Gastroesophageal sphincter (tissue), 4 donors: Measurements from ENCODE around the gene ULK1. TPM values are rescaled to one million over a fixed set of nuclear protein-coding genes. Genes with fewer than 3 reads are reported as not detected.

Experiments used
- ATAC-seq: fragments of 150-250 bp; one replicate; pipeline ENCODE4 v1.9.1; 2016; ENCODE audit warnings: mild to moderate bottlenecking, moderate library complexity
- H3K27ac ChIP-seq, 4 donors: fragments of 200-600 bp; sonication (generic) in 3 of 4; 1 replicate in 3 of 4; 2 replicates in 1 of 4; pipeline ENCODE4 v1.5.1; 2016 to 2019
- H3K27me3 ChIP-seq: fragments of 200-600 bp; sonication (generic); one replicate; pipeline ENCODE4 v1.5.1; 2019
- H3K36me3 ChIP-seq, 2 donors: fragments of 200-600 bp; sonication (generic); one replicate each; pipeline ENCODE4 v1.5.1; 2019; ENCODE audit warnings: control low read depth in 1 of 2
- H3K4me1 ChIP-seq, 3 donors: fragments of 200-600 bp; sonication (generic); 1 replicate in 2 of 3; 2 replicates in 1 of 3; pipeline ENCODE4 v1.5.1; 2016 to 2019; ENCODE audit warnings: control low read depth in 2 of 3
- H3K4me3 ChIP-seq, 2 donors: fragments of 200-600 bp; sonication (generic); one replicate each; pipeline ENCODE4 v1.5.1; 2019; ENCODE audit warnings: mild to moderate bottlenecking in 1 of 2, moderate library complexity in 1 of 2
- H3K9me3 ChIP-seq, 3 donors: fragments of 200-600 bp; sonication (generic); one replicate each; pipeline ENCODE4 v1.5.1; 2017 to 2019; ENCODE audit warnings: control low read depth in 2 of 3
- EP300 ChIP-seq: sonication (generic); formaldehyde crosslinking; IDR thresholded peaks from one replicate; pipeline ENCODE4 v1.6.1; 2017; ENCODE audit warnings: antibody characterized with exemption, mild to moderate bottlenecking
- POLR2A ChIP-seq, 2 donors: fragments of 450-650 bp; IDR thresholded peaks; one replicate each; pipeline ENCODE4 v1.6.1; 2017; ENCODE audit warnings: antibody characterized with exemption in 2 of 2, mild to moderate bottlenecking in 2 of 2, moderate library complexity in 1 of 2
- POLR2AphosphoS5 ChIP-seq: sonication (generic); formaldehyde crosslinking; IDR thresholded peaks from one replicate; pipeline ENCODE4 v1.6.1; 2017; ENCODE audit warnings: antibody characterized with exemption
- WGBS, 2 donors: methylation state at CpG; one replicate each; pipeline ENCODE4 v1.1.5; 2018; ENCODE audit warnings: low coverage in 1 of 2; 5-methylcytosine and 5-hydroxymethylcytosine counted together
- total RNA-seq, 4 donors: library from RNA; depleted of rRNA; stranded (reverse); fragments of >200 nt; gene quantifications; one replicate each; pipeline ENCODE4 v1.1.0, GENCODE V29; 2016
- TF ChIP-seq, protein P1 (sequence below), 4 experiments: fragments of 200-600 bp in 2 of 4; fragments of 450-650 bp in 2 of 4; sonication (generic) in 1 of 4; IDR thresholded peaks; one replicate each; pipeline ENCODE4 v1.5.1; 2017 to 2019; ENCODE audit warnings: antibody characterized with exemption in 4 of 4, mild to moderate bottlenecking in 2 of 4, moderate library complexity in 2 of 4

ULK1 gene
- total RNA-seq, 4 donors from 2014 or later: 10.0 to 34.2 (median 21.8) TPM

DNA sequence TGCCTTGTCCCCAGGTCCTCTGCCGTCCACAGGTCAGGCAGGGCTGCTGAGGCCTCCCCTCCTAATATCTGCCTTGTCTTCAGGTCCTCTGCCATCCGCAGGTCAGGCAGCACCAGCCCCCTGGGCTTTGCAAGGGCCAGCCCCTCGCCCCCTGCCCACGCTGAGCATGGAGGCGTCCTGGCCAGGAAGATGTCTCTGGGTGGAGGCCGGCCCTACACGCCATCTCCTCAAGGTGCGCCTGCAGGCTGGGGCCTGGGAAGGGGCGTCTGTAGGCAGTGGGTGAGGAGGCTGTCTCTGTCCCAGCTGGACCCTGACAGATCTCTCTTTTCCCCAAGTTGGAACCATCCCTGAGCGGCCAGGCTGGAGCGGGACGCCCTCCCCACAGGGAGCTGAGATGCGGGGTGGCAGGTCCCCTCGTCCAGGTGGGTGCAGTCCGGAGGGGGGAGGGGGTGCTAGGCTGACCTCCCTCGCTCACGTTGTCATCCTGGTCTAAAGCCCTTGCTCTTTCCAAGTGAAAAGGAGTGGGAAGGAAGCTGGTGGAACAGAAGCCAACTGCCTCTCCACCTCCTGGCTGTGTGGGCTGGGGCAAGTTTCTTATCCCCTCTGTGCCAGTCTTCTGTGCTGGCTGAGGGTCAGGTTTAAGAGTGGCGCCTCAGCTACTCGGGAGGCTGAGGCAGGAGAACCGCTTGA lies 20.7 kb downstream of the ULK1 start:
- Histone ChIP-seq H3K4me1 (peaks cover 0 to 19% (median 13%) of the 10 kb centered on the region in 3 donors), H3K27me3 (no peaks in the 10 kb centered on the region), H3K36me3 (peaks cover 0 to 96% of the 10 kb centered on the region in 2 donors), H3K9me3 (no peaks in the 10 kb centered on the region), H3K4me3 (no peak overlapping the region), H3K27ac (no peak overlapping the region)
- TF ChIP-seq POLR2A (IDR thresholded peaks at IDR 0.05): no peak
- no peak for TF ChIP-seq POLR2AphosphoS5
- TF ChIP-seq EP300: no peak
- TF ChIP-seq, protein P1, sequence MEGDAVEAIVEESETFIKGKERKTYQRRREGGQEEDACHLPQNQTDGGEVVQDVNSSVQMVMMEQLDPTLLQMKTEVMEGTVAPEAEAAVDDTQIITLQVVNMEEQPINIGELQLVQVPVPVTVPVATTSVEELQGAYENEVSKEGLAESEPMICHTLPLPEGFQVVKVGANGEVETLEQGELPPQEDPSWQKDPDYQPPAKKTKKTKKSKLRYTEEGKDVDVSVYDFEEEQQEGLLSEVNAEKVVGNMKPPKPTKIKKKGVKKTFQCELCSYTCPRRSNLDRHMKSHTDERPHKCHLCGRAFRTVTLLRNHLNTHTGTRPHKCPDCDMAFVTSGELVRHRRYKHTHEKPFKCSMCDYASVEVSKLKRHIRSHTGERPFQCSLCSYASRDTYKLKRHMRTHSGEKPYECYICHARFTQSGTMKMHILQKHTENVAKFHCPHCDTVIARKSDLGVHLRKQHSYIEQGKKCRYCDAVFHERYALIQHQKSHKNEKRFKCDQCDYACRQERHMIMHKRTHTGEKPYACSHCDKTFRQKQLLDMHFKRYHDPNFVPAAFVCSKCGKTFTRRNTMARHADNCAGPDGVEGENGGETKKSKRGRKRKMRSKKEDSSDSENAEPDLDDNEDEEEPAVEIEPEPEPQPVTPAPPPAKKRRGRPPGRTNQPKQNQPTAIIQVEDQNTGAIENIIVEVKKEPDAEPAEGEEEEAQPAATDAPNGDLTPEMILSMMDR (IDR thresholded peaks at IDR 0.05): no peak
- ATAC-seq: no peak
- WGBS, 2 donors: 72% methylated on average over 5 of the region's 20 CpGs; no CpG with 5 or more reads in 1 of the 2 donors

DNA sequence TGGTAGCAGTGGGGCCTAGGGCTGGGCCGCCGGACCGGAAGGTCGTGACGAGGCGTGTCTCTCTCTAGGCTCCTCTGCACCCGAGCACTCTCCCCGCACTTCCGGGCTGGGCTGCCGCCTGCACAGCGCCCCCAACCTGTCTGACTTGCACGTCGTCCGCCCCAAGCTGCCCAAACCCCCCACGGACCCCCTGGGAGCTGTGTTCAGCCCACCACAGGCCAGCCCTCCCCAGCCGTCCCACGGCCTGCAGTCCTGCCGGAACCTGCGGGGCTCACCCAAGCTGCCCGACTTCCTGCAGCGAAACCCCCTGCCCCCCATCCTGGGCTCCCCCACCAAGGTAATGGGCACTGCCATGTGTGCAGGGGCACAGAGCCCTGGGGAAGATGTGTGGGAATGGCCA lies 21.4 kb downstream of the ULK1 start:
- Histone ChIP-seq H3K36me3 (peaks cover 0 to 96% of the 10 kb centered on the region in 2 donors), H3K4me3 (no peak overlapping the region), H3K27ac (no peak overlapping the region), H3K9me3 (no peaks in the 10 kb centered on the region), H3K4me1 (peaks cover 0 to 19% (median 13%) of the 10 kb centered on the region in 3 donors), H3K27me3 (no peaks in the 10 kb centered on the region)
- WGBS, 2 donors: 100% methylated on average over 1 of the region's 21 CpGs; no CpG with 5 or more reads in 1 of the 2 donors
- TF ChIP-seq EP300: no peak
- TF ChIP-seq, protein P1 (IDR thresholded peaks at IDR 0.05): no peak
- TF ChIP-seq POLR2AphosphoS5: no peak
- TF ChIP-seq POLR2A (IDR thresholded peaks at IDR 0.05): no peak
- no peak for ATAC-seq

DNA sequence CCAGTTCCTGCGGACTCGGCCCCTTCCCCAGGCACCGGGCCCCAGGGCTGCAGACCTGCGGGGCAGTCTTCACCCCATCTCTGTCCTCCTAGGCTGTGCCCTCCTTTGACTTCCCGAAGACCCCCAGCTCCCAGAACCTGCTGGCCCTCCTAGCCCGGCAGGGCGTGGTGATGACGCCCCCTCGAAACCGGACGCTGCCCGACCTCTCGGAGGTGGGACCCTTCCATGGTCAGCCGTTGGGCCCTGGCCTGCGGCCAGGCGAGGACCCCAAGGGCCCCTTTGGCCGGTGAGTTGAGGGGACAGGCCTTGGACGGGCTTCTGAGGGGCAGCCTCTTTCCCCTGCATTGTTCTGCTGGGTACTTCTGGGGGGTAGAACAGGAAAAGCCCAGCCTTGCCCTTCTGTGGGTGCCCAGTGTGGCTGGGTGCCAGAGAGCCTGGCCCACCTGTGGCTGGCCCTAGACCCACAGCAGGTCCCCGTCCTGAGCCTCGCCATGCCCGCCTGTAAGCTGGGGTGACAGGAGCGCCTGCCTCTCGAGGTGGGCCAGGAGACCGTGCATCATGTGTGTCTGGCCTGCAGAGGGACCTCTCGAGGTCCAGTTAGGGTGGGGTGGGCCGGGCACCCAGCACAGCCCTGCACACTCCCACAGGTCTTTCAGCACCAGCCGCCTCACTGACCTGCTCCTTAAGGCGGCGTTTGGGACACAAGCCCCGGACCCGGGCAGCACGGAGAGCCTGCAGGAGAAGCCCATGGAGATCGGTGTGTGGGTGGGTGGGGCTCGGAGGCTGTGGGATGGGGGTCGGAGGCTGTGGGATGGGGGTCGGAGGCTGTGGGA lies 22.1 kb downstream of the ULK1 start:
- no peak for ATAC-seq
- 90% methylated on average over 10 of the region's 36 CpGs; no CpG with 5 or more reads in 1 of the 2 donors for WGBS, 2 donors
- peaks cover 0 to 96% of the 10 kb centered on the region in 2 donors for H3K36me3 ChIP-seq
- TF ChIP-seq POLR2A (IDR thresholded peaks at IDR 0.05) (no peak), POLR2AphosphoS5 (no peak), EP300 (no peak)
- TF ChIP-seq, protein P1 (IDR thresholded peaks at IDR 0.05): no peak
- H3K4me3 ChIP-seq: no peak overlapping the region
- H3K27me3 ChIP-seq: no peaks in the 10 kb centered on the region
- H3K27ac ChIP-seq: peak overlapping the region in 1 of 4 donors; percentile 27
- peaks cover 0 to 17% (median 13%) of the 10 kb centered on the region in 3 donors for H3K4me1 ChIP-seq
- H3K9me3 ChIP-seq: no peaks in the 10 kb centered on the region

DNA sequence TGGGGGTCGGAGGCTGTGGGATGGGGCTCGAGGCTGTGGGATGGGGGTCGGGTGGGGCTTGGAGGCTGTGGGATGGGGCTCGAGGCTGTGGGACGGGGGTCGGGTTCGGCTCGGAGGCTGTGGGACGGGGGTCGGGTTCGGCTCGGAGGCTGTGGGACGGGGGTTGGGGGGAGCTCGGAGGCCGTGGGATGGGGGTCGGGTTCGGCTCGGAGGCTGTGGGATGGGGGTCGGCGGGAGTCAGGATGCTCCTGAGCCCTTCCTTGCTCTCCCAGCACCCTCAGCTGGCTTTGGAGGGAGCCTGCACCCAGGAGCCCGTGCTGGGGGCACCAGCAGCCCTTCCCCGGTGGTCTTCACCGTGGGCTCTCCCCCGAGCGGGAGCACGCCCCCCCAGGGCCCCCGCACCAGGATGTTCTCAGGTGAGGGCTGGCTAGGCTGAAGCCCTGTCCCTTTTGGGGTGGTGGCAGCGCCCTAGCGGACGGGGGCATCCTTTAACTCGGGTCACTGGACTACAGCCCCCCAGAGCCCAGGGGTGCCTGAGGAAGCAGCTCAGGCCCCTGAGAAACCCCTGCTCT lies 22.8 kb downstream of the ULK1 start:
- TF ChIP-seq EP300 (no peak), POLR2A (IDR thresholded peaks at IDR 0.05) (no peak), POLR2AphosphoS5 (no peak)
- TF ChIP-seq, protein P1 (IDR thresholded peaks at IDR 0.05): no peak
- Histone ChIP-seq H3K36me3 (peaks cover 0 to 96% of the 10 kb centered on the region in 2 donors), H3K4me1 (peaks cover 0 to 10% (median 8%) of the 10 kb centered on the region in 3 donors), H3K4me3 (no peak overlapping the region), H3K27me3 (no peaks in the 10 kb centered on the region), H3K27ac (no peak overlapping the region), H3K9me3 (no peaks in the 10 kb centered on the region)
- no peak for ATAC-seq
- no CpG with 5 or more reads among the region's 31 CpGs for WGBS, 2 donors
